Cardiac septum (tissue), 1 donor: ENCODE data around the gene GALNT17. TPM values are rescaled to one million over a fixed set of nuclear protein-coding genes. Genes with fewer than 3 reads are reported as not detected.

Experiments used
- DNase-seq: peaks from one replicate; pipeline ENCODE4 v3.0.0-alpha.2; 2020; ENCODE audit warnings: low spot score
- intact Hi-C: fragments of 100-400 bp; cut with DNase I; formaldehyde crosslinking; loops from one replicate; pipeline ENCODE4 v1.14.0; 2022
- total RNA-seq: library from RNA; stranded (reverse); fragmentation: NEBNext Ultra II Directional; extraction: Animal tissue kit (Norgen Biotek cat#: 25700); gene quantifications from one replicate; pipeline ENCODE4 v1.2.1, GENCODE V29; 2021
- donor health status: DM: no; HTN: no; CAD: no.

Gene GALNT17
- total RNA-seq, 1 donor from 2014 or later = 60.6 TPM

GRCh38 chr7:71266912-71267311 is 135.0 kb downstream of the GALNT17 start:
- intact Hi-C loops = loop anchor here (10.0 kb wide), 2 partner anchors 138 to 458 kb away; no protein-coding TSS in a partner anchor
- no peak for DNase-seq

- intact Hi-C loops = loop anchor here (10.0 kb wide), 2 partner anchors 137 to 457 kb away; no protein-coding TSS in a partner anchor
- no peak for DNase-seq
Measured at GRCh38 chr7:71267734-71268469, 136.0 kb downstream of the GALNT17 start.

- no peak for DNase-seq
- intact Hi-C loops = loop anchor here (5.0 kb wide), 1 partner anchor 33 kb away; no protein-coding TSS in a partner anchor
Measured at GRCh38 chr7:71270558-71270957, 138.6 kb downstream of the GALNT17 start.

GRCh38 chr7:71271203-71271602 is 139.3 kb downstream of the GALNT17 start:
- DNase-seq = no peak

GRCh38 chr7:71272509-71273490 is 140.9 kb downstream of the GALNT17 start:
- intact Hi-C loops = loop anchor here (5.0 kb wide), 1 partner anchor 35 kb away; no protein-coding TSS in a partner anchor
- DNase-seq = no peak

More at GRCh38 chr7:71271203-71271602, 139.3 kb downstream of the GALNT17 start:
- intact Hi-C loops = loop anchor here (5.0 kb wide), 1 partner anchor 34 kb away; no protein-coding TSS in a partner anchor

GRCh38 chr7:71278257-71278656 is 146.3 kb downstream of the GALNT17 start:
- intact Hi-C loops = no loop called here
- DNase-seq = no peak

- DNase-seq = no peak
- intact Hi-C loops = no loop called here
Measured at GRCh38 chr7:71281261-71281660, 149.3 kb downstream of the GALNT17 start.

GRCh38 chr7:71283802-71284201 is 151.9 kb downstream of the GALNT17 start:
- no peak for DNase-seq
- intact Hi-C loops = no loop called here

- intact Hi-C loops = no loop called here
- DNase-seq = no peak
Measured at GRCh38 chr7:71285571-71286145, 153.7 kb downstream of the GALNT17 start.

GRCh38 chr7:71286336-71286735 is 154.4 kb downstream of the GALNT17 start:
- DNase-seq = no peak
- intact Hi-C loops = no loop called here

- intact Hi-C loops = no loop called here
- no peak for DNase-seq
Measured at GRCh38 chr7:71286924-71287323, 155.0 kb downstream of the GALNT17 start.

GRCh38 chr7:71290452-71290851 is 158.5 kb downstream of the GALNT17 start:
- DNase-seq = peak; percentile 80
- intact Hi-C loops = no loop called here

- intact Hi-C loops = no loop called here
- DNase-seq = no peak
Measured at GRCh38 chr7:71298378-71298777, 166.4 kb downstream of the GALNT17 start.

- no peak for DNase-seq
- intact Hi-C loops = loop anchor here (10.0 kb wide), 1 partner anchor 105 kb away; no protein-coding TSS in a partner anchor
Measured at GRCh38 chr7:71300086-71300485, 168.1 kb downstream of the GALNT17 start.

GRCh38 chr7:71300603-71301002 is 168.7 kb downstream of the GALNT17 start:
- DNase-seq = no peak
- intact Hi-C loops = loop anchor here (10.0 kb wide), 1 partner anchor 104 kb away; no protein-coding TSS in a partner anchor

GRCh38 chr7:71301167-71301566 is 169.2 kb downstream of the GALNT17 start:
- intact Hi-C loops = loop anchor here (10.0 kb wide), 1 partner anchor 104 kb away; no protein-coding TSS in a partner anchor
- no peak for DNase-seq

- intact Hi-C loops = loop anchor here (10.0 kb wide), 1 partner anchor 101 kb away; no protein-coding TSS in a partner anchor
- no peak for DNase-seq
Measured at GRCh38 chr7:71303566-71303965, 171.6 kb downstream of the GALNT17 start.

- DNase-seq = no peak
- intact Hi-C loops = loop anchor here (5.0 to 10.0 kb wide), 3 partner anchors 71 to 176 kb away; partner anchors contain the start of gene GALNT17
Measured at GRCh38 chr7:71308096-71308495, 176.2 kb downstream of the GALNT17 start.

- no peak for DNase-seq
- intact Hi-C loops = no loop called here
Measured at GRCh38 chr7:71311576-71311975, 179.6 kb downstream of the GALNT17 start.
